GM23338 (cell line): ENCODE results near the gene TIMM17A.

Source experiments
- CREB1 ChIP-seq: fragments of 250-450 bp; sonication (Bioruptor Pico); IDR thresholded peaks from 2 replicates; pipeline ENCODE4 v1.5.0; 2020; ENCODE audit warnings: low read depth, mild to moderate bottlenecking, moderate library complexity
- EZH2 ChIP-seq: fragments of 200-600 bp; sonication (generic); IDR thresholded peaks from one replicate; pipeline ENCODE4 v1.8.0; 2017; ENCODE audit warnings: antibody characterized with exemption, mild to moderate bottlenecking, low read depth; ENCODE audit not compliant: unreplicated experiment
- EZH2phosphoT487 ChIP-seq: fragments of 200-600 bp; sonication (generic); IDR thresholded peaks from one replicate; pipeline ENCODE4 v1.8.1; 2018; ENCODE audit warnings: antibody characterized with exemption; ENCODE audit not compliant: unreplicated experiment
- POLR2AphosphoS5 ChIP-seq: IDR thresholded peaks from 2 replicates; pipeline ENCODE4 v1.6.1; 2016; ENCODE audit warnings: antibody characterized with exemption, low read depth
- STAT1 ChIP-seq: IDR thresholded peaks from one replicate; pipeline ENCODE4 v1.6.1; 2016; ENCODE audit warnings: antibody characterized with exemption; ENCODE audit not compliant: unreplicated experiment
- ZNF114 ChIP-seq: fragments of 250-450 bp; sonication (Bioruptor Pico); IDR thresholded peaks from 2 replicates; pipeline ENCODE4 v1.5.0; 2020; ENCODE audit warnings: mild to moderate bottlenecking, moderate library complexity
- TF ChIP-seq, protein P1 (sequence below), 2 experiments: fragments of 200-600 bp in 1 of 2; sonication (generic) in 1 of 2; conservative IDR thresholded peaks; 2 replicates each; pipeline versions ENCODE4 v1.5.1 to v1.6.1; 2016 to 2017; ENCODE audit warnings: antibody characterized with exemption in 2 of 2, low read depth in 2 of 2, mild to moderate bottlenecking in 2 of 2, moderate library complexity in 1 of 2
- TF ChIP-seq, protein P2 (sequence below): IDR thresholded peaks from one replicate; pipeline ENCODE4 v1.6.1; 2018; ENCODE audit warnings: antibody characterized with exemption; ENCODE audit not compliant: unreplicated experiment

DNA sequence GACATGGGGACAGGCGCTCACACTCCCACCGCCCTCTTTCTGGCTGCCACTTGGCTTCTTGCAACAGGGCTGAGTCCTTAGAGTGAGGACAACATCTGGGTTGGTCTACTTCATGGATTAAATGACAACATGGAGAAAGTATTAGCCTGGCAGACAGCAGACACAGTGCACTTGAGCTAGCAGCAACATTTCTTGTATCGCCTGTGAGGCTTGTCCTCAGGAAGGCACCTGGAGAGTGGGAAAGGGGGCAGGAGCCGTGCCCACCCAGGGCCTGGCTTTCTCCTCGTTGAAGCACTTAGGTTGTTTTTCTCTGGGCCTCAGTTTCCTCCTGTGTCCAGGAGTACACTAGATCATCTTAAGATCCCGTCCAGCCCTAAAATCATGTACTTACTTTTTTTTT lies 58.8 kb downstream of the TIMM17A start:
- TF ChIP-seq, protein P1, sequence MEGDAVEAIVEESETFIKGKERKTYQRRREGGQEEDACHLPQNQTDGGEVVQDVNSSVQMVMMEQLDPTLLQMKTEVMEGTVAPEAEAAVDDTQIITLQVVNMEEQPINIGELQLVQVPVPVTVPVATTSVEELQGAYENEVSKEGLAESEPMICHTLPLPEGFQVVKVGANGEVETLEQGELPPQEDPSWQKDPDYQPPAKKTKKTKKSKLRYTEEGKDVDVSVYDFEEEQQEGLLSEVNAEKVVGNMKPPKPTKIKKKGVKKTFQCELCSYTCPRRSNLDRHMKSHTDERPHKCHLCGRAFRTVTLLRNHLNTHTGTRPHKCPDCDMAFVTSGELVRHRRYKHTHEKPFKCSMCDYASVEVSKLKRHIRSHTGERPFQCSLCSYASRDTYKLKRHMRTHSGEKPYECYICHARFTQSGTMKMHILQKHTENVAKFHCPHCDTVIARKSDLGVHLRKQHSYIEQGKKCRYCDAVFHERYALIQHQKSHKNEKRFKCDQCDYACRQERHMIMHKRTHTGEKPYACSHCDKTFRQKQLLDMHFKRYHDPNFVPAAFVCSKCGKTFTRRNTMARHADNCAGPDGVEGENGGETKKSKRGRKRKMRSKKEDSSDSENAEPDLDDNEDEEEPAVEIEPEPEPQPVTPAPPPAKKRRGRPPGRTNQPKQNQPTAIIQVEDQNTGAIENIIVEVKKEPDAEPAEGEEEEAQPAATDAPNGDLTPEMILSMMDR (conservative IDR thresholded peaks at IDR 0.05; ENCODE audit: low read depth in 2 of 2) = no peak
- TF ChIP-seq, protein P2, sequence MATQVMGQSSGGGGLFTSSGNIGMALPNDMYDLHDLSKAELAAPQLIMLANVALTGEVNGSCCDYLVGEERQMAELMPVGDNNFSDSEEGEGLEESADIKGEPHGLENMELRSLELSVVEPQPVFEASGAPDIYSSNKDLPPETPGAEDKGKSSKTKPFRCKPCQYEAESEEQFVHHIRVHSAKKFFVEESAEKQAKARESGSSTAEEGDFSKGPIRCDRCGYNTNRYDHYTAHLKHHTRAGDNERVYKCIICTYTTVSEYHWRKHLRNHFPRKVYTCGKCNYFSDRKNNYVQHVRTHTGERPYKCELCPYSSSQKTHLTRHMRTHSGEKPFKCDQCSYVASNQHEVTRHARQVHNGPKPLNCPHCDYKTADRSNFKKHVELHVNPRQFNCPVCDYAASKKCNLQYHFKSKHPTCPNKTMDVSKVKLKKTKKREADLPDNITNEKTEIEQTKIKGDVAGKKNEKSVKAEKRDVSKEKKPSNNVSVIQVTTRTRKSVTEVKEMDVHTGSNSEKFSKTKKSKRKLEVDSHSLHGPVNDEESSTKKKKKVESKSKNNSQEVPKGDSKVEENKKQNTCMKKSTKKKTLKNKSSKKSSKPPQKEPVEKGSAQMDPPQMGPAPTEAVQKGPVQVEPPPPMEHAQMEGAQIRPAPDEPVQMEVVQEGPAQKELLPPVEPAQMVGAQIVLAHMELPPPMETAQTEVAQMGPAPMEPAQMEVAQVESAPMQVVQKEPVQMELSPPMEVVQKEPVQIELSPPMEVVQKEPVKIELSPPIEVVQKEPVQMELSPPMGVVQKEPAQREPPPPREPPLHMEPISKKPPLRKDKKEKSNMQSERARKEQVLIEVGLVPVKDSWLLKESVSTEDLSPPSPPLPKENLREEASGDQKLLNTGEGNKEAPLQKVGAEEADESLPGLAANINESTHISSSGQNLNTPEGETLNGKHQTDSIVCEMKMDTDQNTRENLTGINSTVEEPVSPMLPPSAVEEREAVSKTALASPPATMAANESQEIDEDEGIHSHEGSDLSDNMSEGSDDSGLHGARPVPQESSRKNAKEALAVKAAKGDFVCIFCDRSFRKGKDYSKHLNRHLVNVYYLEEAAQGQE = no peak
- TF ChIP-seq EZH2 (no peak), STAT1 (no peak), POLR2AphosphoS5 (no peak), ZNF114 (CRISPR knock-in tag) (no peak), EZH2phosphoT487 (no peak), CREB1 (CRISPR knock-in tag) (no peak)
